ENCODE results near the gene MYBPH.

DNA sequence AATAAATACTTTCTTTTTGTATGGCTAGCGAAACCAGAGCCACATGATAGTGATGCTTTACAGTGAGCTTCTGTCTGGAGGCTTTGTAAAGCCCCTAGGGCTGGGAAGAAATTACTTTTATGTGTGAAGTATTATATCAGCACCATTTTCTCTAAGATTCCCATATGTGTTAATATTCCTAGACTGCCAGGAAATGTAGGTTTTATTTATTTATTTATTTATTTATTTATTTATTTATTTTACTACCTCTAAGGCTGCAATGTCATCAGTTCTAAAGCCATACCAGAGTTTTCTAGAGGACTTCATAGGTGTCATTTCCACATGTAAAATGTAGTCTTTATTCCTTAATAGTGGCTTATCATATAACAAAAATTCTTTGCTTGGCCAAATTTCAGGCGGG is 15.3 kb upstream of the MYBPH start:
- TF ChIP-seq POLR2A (IDR thresholded peaks at IDR 0.05) = no peak
- TF ChIP-seq, protein P1, sequence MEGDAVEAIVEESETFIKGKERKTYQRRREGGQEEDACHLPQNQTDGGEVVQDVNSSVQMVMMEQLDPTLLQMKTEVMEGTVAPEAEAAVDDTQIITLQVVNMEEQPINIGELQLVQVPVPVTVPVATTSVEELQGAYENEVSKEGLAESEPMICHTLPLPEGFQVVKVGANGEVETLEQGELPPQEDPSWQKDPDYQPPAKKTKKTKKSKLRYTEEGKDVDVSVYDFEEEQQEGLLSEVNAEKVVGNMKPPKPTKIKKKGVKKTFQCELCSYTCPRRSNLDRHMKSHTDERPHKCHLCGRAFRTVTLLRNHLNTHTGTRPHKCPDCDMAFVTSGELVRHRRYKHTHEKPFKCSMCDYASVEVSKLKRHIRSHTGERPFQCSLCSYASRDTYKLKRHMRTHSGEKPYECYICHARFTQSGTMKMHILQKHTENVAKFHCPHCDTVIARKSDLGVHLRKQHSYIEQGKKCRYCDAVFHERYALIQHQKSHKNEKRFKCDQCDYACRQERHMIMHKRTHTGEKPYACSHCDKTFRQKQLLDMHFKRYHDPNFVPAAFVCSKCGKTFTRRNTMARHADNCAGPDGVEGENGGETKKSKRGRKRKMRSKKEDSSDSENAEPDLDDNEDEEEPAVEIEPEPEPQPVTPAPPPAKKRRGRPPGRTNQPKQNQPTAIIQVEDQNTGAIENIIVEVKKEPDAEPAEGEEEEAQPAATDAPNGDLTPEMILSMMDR (IDR thresholded peaks at IDR 0.05) = no peak
